ENCODE data around the gene TUBA3E. TPM values are rescaled to one million over a fixed set of nuclear protein-coding genes. Genes with fewer than 3 reads are reported as not detected.
"Not testable (repeated sequence)": the region's sequence is repeated elsewhere in the genome, so short reads cannot be mapped to it uniquely, and the experiment has no call there.

The TUBA3E gene
- polyA plus RNA-seq, 3 donors = not detected

- Mint-ChIP-seq H3K27me3 (ENCODE audit: low read depth in 3 of 3) (peaks cover 0 to 7% (median 2%) of the 10 kb centered on the region in 3 donors), H3K36me3 (no peaks in the 10 kb centered on the region), H3K9me3 (peaks cover 6 to 17% (median 16%) of the 10 kb centered on the region in 7 donors), H3K27ac (no peak overlapping the region), H3K4me1 (no peaks in the 10 kb centered on the region), H3K4me3 (no peak overlapping the region)
- DNase-seq = no peak
- Histone ChIP-seq H3K36me3 (replicated peaks in 1 of 2; ENCODE audit: control insufficient read depth in 1 of 2, insufficient read depth in 2 of 2, low read length in 2 of 2) (no peaks in the 10 kb centered on the region), H3K4me2 (replicated peaks; ENCODE audit: extremely low read depth, low read length, poor library complexity, severe bottlenecking) (no peak overlapping the region), H3K4me1 (ENCODE audit: control insufficient read depth in 1 of 2, insufficient read depth in 2 of 2, low read length in 2 of 2) (no peaks in the 10 kb centered on the region), H3K9ac (ENCODE audit: insufficient read depth, low read length, poor library complexity, severe bottlenecking) (no peak overlapping the region), H2AFZ (ENCODE audit: insufficient read depth, low read depth, low read length, poor library complexity, severe bottlenecking) (no peak overlapping the region), H3K4me3 (replicated peaks in 1 of 3; ENCODE audit: low read depth in 2 of 3, low read length in 3 of 3) (no peak overlapping the region), H3K9me3 (replicated peaks in 1 of 2; ENCODE audit: control insufficient read depth in 1 of 2, insufficient read depth in 1 of 2, low read length in 2 of 2) (peaks cover 0 to 17% of the 10 kb centered on the region in 2 donors), H3K79me2 (ENCODE audit: insufficient read depth, low read length) (no peaks in the 10 kb centered on the region), H4K20me1 (ENCODE audit: insufficient read depth, low read length) (no peaks in the 10 kb centered on the region), H3K27ac (ENCODE audit: low read depth in 1 of 2, low read length in 2 of 2) (no peak overlapping the region), H3K27me3 (ENCODE audit: control insufficient read depth in 2 of 2, insufficient read depth in 2 of 2, low read length in 2 of 2) (no peaks in the 10 kb centered on the region)
- intact Hi-C loops (cut with micrococcal nuclease) = no loop called here
- WGBS (ENCODE audit: insufficient coverage) = 97% methylated on average over 7 of the region's 12 CpGs
- TF ChIP-seq, protein P1, sequence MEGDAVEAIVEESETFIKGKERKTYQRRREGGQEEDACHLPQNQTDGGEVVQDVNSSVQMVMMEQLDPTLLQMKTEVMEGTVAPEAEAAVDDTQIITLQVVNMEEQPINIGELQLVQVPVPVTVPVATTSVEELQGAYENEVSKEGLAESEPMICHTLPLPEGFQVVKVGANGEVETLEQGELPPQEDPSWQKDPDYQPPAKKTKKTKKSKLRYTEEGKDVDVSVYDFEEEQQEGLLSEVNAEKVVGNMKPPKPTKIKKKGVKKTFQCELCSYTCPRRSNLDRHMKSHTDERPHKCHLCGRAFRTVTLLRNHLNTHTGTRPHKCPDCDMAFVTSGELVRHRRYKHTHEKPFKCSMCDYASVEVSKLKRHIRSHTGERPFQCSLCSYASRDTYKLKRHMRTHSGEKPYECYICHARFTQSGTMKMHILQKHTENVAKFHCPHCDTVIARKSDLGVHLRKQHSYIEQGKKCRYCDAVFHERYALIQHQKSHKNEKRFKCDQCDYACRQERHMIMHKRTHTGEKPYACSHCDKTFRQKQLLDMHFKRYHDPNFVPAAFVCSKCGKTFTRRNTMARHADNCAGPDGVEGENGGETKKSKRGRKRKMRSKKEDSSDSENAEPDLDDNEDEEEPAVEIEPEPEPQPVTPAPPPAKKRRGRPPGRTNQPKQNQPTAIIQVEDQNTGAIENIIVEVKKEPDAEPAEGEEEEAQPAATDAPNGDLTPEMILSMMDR (IDR thresholded peaks at IDR 0.05) = no peak
These were observed 33.4 kb upstream of the TUBA3E start for GRCh38 chr2:130231656-130232055.

GRCh38 chr2:130230907-130231306, 32.7 kb upstream of the TUBA3E start:
- H3K27ac Mint-ChIP-seq; intact Hi-C loops (cut with micrococcal nuclease); H3K4me3 ChIP-seq (replicated peaks in 1 of 3; ENCODE audit: low read depth in 2 of 3, low read length in 3 of 3); H3K27ac ChIP-seq (ENCODE audit: low read depth in 1 of 2, low read length in 2 of 2); H3K79me2 ChIP-seq (ENCODE audit: insufficient read depth, low read length); H3K4me1 ChIP-seq (ENCODE audit: control insufficient read depth in 1 of 2, insufficient read depth in 2 of 2, low read length in 2 of 2); H3K4me2 ChIP-seq (replicated peaks; ENCODE audit: extremely low read depth, low read length, poor library complexity, severe bottlenecking); H3K27me3 ChIP-seq (ENCODE audit: control insufficient read depth in 2 of 2, insufficient read depth in 2 of 2, low read length in 2 of 2); H2AFZ ChIP-seq (ENCODE audit: insufficient read depth, low read depth, low read length, poor library complexity, severe bottlenecking); H3K36me3 Mint-ChIP-seq; H3K9ac ChIP-seq (ENCODE audit: insufficient read depth, low read length, poor library complexity, severe bottlenecking); H3K27me3 Mint-ChIP-seq (ENCODE audit: low read depth in 3 of 3); H3K4me3 Mint-ChIP-seq; DNase-seq; H3K36me3 ChIP-seq (replicated peaks in 1 of 2; ENCODE audit: control insufficient read depth in 1 of 2, insufficient read depth in 2 of 2, low read length in 2 of 2); H3K4me1 Mint-ChIP-seq; H4K20me1 ChIP-seq (ENCODE audit: insufficient read depth, low read length): not testable (repeated sequence)
- H3K9me3 Mint-ChIP-seq = peaks cover 6 to 17% (median 16%) of the 10 kb centered on the region in 7 donors
- 98% methylated on average over 11 of the region's 15 CpGs for WGBS (ENCODE audit: insufficient coverage)
- peaks cover 0 to 17% of the 10 kb centered on the region in 2 donors for H3K9me3 ChIP-seq (replicated peaks in 1 of 2; ENCODE audit: control insufficient read depth in 1 of 2, insufficient read depth in 1 of 2, low read length in 2 of 2)

DNA sequence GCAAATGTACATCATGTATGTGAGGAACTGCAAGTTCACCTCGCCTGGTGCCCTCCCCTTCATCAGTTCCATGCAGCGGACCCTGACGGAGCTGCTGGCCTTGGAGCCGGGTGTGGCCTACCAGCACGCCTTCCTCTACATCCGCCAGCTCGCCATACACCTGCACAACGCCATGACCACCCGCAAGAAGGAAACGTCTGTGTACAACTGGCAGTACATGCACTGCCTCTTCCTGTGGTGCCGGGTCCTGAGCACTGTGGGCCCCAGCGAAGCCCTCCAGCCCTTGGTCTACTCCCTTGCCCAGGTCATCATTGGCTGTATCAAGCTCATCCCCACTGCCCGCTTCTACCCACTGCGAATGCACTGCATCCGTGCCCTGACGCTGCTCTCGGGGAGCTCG, 32.1 kb upstream of the TUBA3E start:
- H3K36me3 ChIP-seq (replicated peaks in 1 of 2; ENCODE audit: control insufficient read depth in 1 of 2, insufficient read depth in 2 of 2, low read length in 2 of 2) = not testable (repeated sequence)

GRCh38 chr2:130229161-130229510, 30.9 kb upstream of the TUBA3E start:
- intact Hi-C loops (cut with micrococcal nuclease); H3K79me2 ChIP-seq (ENCODE audit: insufficient read depth, low read length); H3K27me3 Mint-ChIP-seq (ENCODE audit: low read depth in 3 of 3); H3K36me3 ChIP-seq (replicated peaks in 1 of 2; ENCODE audit: control insufficient read depth in 1 of 2, insufficient read depth in 2 of 2, low read length in 2 of 2); H3K4me2 ChIP-seq (replicated peaks; ENCODE audit: extremely low read depth, low read length, poor library complexity, severe bottlenecking); H3K4me3 ChIP-seq (replicated peaks in 1 of 3; ENCODE audit: low read depth in 2 of 3, low read length in 3 of 3); H3K27ac ChIP-seq (ENCODE audit: low read depth in 1 of 2, low read length in 2 of 2); H3K4me3 Mint-ChIP-seq; H3K36me3 Mint-ChIP-seq; H3K9ac ChIP-seq (ENCODE audit: insufficient read depth, low read length, poor library complexity, severe bottlenecking); H4K20me1 ChIP-seq (ENCODE audit: insufficient read depth, low read length); H2AFZ ChIP-seq (ENCODE audit: insufficient read depth, low read depth, low read length, poor library complexity, severe bottlenecking); H3K27ac Mint-ChIP-seq; H3K27me3 ChIP-seq (ENCODE audit: control insufficient read depth in 2 of 2, insufficient read depth in 2 of 2, low read length in 2 of 2); H3K4me1 ChIP-seq (ENCODE audit: control insufficient read depth in 1 of 2, insufficient read depth in 2 of 2, low read length in 2 of 2); H3K4me1 Mint-ChIP-seq: not testable (repeated sequence)
- peaks cover 0 to 17% of the 10 kb centered on the region in 2 donors for H3K9me3 ChIP-seq (replicated peaks in 1 of 2; ENCODE audit: control insufficient read depth in 1 of 2, insufficient read depth in 1 of 2, low read length in 2 of 2)
- H3K9me3 Mint-ChIP-seq = peaks cover 6 to 17% (median 16%) of the 10 kb centered on the region in 7 donors
- peak in 1 of 3 donors; percentile 11 for DNase-seq
- WGBS (ENCODE audit: insufficient coverage) = 49% methylated on average over 26 of the region's 48 CpGs

More for the DNA sequence above, 32.1 kb upstream of the TUBA3E start:
- H3K27ac ChIP-seq (ENCODE audit: low read depth in 1 of 2, low read length in 2 of 2); H3K4me1 ChIP-seq (ENCODE audit: control insufficient read depth in 1 of 2, insufficient read depth in 2 of 2, low read length in 2 of 2); H4K20me1 ChIP-seq (ENCODE audit: insufficient read depth, low read length); H2AFZ ChIP-seq (ENCODE audit: insufficient read depth, low read depth, low read length, poor library complexity, severe bottlenecking); H3K4me1 Mint-ChIP-seq; H3K4me3 Mint-ChIP-seq; H3K36me3 Mint-ChIP-seq; H3K4me2 ChIP-seq (replicated peaks; ENCODE audit: extremely low read depth, low read length, poor library complexity, severe bottlenecking); H3K27me3 ChIP-seq (ENCODE audit: control insufficient read depth in 2 of 2, insufficient read depth in 2 of 2, low read length in 2 of 2); H3K4me3 ChIP-seq (replicated peaks in 1 of 3; ENCODE audit: low read depth in 2 of 3, low read length in 3 of 3); DNase-seq; H3K27ac Mint-ChIP-seq; intact Hi-C loops (cut with micrococcal nuclease); H3K79me2 ChIP-seq (ENCODE audit: insufficient read depth, low read length); H3K9ac ChIP-seq (ENCODE audit: insufficient read depth, low read length, poor library complexity, severe bottlenecking); H3K27me3 Mint-ChIP-seq (ENCODE audit: low read depth in 3 of 3): not testable (repeated sequence)
- H3K9me3 ChIP-seq (replicated peaks in 1 of 2; ENCODE audit: control insufficient read depth in 1 of 2, insufficient read depth in 1 of 2, low read length in 2 of 2) = peaks cover 0 to 17% of the 10 kb centered on the region in 2 donors
- H3K9me3 Mint-ChIP-seq = peaks cover 6 to 17% (median 16%) of the 10 kb centered on the region in 7 donors
- WGBS (ENCODE audit: insufficient coverage) = 94% methylated on average over 9 of the region's 18 CpGs

Data from CD14-positive monocyte (primary cell).